HG02571 (cell line): ENCODE measurements around the gene TNS3.

Experiments used
- ATAC-seq: cut with Tn5 transposase; IDR thresholded peaks from one replicate; pipeline ENCODE4 v1.9.1; 2021; ENCODE audit warnings: mild to moderate bottlenecking, moderate library complexity; ENCODE audit not compliant: unreplicated experiment

The TNS3 gene

GRCh38 chr7:47393406-47393805 lies 188.5 kb downstream of the TNS3 start:
- ATAC-seq: no peak

DNA sequence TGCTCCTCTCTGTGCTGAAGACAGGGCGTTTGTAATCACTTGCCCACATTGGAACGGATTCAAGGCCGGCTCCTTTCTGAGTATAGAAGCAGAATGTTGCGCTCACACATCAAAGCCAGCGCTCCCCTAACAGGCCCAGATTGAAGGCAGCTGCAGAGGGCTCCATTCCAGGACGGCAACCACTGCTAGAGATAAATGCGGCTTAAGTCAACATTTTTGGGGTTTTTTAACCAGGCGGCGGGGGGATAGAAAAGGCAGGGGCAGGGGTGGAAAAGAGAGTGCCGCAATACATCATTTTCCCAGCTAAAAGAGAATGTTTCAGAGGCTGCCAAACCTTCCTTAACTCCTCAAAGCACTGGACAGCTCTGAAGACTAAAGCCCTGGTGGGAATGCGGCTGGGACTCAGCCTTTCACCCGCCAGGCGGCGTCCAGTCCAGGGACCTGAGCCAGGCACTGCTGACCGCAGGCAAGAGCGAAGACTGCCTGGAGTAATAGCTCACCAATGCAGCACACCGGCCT lies 189.6 kb downstream of the TNS3 start:
- ATAC-seq: no peak

DNA sequence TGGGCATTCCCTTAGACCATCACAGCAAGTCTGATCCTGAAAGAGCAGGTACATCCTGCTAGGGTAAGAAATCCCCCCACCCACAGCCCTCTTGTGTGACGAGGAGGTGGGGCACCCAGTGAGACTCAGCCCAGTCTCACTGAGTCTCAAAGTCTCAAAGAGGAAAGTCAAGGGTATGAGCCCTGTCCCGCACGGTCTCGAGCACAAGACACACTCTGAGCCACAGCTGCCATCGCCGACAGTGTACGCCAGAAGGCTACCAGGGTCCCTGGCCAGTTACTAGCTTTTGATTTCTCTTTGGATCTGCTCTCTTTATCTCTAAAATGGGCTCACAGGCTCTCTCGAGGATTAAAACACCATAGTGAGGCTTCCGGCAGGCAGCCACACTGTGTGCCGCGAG lies 190.2 kb downstream of the TNS3 start:
- ATAC-seq: no peak

- ATAC-seq: no peak
Observed at GRCh38 chr7:47390914-47391313, 191.0 kb downstream of the TNS3 start.

- ATAC-seq: no peak
Observed at GRCh38 chr7:47389923-47390630, 191.8 kb downstream of the TNS3 start.

- no peak for ATAC-seq
Observed at GRCh38 chr7:47389171-47389922, 192.6 kb downstream of the TNS3 start.

DNA sequence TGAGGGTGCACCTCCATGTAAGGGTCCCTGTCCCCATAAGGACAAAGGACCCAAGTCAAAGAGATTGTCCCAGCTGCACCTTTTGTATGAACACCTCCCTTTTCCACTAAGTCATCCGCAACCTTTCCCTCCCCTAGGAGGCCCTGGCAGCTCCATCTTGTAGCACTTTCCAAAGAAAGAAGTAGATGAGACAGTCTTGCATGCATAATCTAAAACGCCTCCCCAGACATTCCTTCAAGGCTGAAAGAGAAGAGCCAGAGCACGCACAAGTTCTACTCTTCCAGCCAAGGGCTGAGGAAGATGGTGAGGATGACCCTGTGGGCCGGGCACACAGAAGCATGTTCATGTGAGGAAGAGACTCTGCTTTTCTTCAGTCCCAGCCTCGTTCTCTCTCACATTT lies 194.4 kb downstream of the TNS3 start:
- no peak for ATAC-seq

GRCh38 chr7:47386273-47386835 lies 195.6 kb downstream of the TNS3 start:
- no peak for ATAC-seq

DNA sequence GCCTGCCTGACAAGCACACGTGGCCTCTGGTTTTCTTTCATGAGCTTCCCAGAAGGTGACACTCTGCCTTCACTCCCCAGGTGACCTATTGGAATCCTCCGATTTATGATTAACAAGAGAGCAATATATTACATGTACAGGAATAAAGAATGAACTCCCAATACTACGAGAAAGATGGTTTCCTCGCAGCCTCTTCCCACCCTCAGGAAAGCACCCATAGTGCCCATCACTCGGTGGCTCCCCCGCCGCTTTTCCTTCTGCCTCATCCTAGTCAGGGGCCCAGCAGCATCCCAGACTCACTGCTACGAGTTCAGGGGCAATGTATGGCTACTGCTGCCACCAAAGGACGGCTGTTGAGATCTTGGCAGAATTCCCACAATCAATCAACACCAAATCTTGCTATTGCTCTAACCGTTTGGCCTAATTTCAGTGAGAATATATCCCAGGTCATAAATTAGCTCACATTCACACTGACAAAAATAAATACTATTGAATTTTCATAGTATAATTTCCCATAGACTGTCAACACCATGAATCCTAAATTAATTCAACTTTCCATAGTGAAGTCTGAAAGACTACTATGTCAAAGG lies 196.3 kb downstream of the TNS3 start:
- no peak for ATAC-seq

- no peak for ATAC-seq
Observed at GRCh38 chr7:47384755-47385535, 197.0 kb downstream of the TNS3 start.

DNA sequence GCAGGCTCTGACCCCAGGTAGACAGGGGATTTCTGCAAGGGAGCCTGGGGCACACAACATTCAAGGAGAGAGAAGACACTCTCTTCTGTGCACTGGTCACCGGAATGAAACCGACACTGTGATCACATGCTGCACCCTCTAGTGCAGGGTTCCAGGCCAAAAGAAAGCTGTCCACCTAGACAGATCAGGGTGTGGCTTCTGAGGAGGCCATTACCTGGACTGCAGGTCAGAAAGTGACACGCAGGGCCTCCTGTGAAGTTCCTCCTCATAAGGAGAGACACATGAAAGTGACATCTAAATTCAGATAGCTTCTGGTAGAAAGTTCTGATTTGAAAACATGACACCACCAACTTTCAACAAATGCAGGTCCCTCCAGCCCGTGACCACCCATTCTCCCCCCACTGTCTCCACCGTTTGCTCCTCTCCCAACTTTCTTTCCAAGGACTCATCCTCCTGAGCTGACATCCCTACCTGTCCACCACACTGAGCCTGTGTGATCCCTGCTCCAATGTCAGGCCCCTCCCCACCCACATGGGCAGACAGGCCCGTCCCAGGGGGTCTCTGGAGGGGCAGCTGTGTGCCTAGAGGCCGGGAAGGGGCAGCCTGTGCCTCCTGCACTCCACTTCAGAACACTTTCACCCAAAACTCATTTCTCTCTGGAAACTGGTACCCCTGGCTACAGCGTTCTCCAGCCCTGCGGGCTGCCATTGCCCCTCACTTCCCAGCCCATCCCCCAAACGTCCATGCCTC lies 198.0 kb downstream of the TNS3 start:
- ATAC-seq: no peak

DNA sequence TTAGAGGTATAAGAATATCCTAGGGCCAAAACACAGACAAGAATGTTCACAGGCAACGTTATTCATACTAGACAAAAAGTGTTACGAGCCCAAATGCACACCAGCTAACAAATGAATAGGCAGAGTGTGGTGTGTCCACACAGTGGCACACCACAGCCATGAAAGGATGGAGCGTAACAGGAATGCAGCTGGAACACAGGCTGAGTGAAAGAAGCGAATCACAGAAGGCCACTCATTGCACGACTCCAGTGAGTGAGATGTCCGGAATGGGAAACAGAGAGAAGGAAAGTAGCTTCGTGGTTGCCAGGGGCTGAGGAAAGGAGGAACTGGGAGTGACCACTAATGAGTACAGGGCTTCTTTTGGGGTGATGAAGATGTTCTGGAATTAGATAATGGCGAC lies 198.8 kb downstream of the TNS3 start:
- no peak for ATAC-seq

DNA sequence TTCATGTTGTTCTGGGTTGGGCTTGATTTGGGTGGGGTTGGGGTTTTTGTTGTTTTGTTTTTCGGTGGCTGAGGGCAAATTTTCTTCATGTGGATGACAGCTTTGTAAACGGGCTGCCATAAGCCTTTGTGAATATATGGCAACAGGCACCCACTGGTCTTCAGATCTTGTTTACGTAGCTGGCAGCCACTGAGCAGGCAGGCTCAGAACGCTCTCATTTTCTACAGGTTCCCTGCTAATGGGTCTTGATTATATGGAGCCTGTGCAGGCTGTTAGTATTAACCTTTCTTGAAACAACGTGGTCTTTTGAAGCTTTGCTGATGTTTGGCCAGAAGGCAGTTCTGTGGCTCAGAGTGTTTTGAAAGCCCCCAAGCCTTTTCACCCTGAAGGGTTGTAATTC lies 199.7 kb downstream of the TNS3 start:
- no peak for ATAC-seq

- no peak for ATAC-seq
Observed at GRCh38 chr7:47381134-47381495, 200.8 kb downstream of the TNS3 start.

DNA sequence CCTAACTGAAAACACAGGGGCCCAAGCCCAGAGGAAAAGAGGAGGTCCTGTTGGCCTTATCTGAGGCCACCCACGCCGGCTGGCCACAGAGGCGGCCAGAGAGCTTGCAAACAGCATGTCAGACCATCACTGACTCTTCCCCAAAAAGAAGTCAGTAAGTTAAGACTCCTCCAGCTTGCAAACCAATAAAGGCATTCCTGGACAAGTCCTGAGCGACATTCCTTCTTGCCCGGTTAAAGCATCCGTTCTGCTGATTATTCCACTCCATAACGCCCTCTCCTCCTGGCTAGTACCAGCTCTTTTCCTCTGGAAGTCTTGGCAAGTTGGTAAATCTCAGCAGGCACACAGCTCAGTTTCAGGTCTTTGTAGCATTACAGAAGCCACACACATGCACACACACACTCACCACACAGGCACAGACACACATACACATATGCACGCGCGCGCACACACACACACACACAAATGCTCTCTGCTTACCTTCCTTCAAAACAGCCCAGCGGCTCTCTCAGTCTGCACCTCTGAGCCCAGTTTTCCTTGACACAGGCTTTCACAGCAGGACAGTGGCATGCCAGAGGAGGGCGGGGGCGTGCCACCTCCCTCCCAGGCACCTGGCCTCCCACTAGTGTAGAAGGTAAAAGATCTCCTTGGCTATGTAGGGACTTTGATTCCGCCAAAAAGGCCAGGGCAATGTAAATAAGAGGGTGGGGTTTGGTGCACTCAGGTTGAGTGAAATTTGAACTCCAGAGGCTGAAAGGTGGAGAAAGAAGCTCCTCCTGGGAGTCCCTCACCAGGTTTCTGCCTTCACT lies 201.4 kb downstream of the TNS3 start:
- ATAC-seq: no peak

DNA sequence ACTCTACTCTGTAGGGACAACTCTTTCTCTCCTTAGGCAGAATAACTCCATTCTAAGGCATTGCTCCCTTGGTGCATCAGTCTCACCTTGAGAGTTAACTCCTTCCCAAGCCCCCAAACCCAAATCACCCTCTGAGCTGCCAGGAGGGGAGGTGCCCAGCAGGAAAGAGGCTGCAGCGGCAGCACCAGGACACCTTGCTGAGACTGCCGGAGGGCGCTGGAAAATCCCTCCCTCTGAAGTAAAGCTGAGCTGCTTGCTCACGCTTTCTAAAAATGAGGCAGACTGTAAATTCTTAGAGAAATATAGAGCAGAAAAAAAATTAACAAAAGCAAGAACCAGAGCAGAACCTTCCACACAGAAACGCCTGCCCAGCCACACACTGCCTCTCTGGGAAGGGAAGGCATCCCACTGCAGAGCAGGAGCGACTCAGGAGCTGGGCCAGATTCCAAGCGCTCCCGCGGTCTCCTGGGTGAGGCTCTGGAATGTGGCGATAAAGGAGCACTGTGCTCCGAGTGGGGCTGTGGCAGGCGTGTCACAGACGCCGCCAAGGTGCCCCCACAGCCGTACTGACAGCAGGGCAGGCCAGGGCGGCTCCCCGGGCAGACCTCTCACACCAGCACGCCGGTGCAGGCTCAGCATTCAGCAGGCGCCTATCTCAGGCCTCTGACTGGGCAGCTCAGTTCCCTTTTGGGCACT lies 202.1 kb downstream of the TNS3 start:
- no peak for ATAC-seq

DNA sequence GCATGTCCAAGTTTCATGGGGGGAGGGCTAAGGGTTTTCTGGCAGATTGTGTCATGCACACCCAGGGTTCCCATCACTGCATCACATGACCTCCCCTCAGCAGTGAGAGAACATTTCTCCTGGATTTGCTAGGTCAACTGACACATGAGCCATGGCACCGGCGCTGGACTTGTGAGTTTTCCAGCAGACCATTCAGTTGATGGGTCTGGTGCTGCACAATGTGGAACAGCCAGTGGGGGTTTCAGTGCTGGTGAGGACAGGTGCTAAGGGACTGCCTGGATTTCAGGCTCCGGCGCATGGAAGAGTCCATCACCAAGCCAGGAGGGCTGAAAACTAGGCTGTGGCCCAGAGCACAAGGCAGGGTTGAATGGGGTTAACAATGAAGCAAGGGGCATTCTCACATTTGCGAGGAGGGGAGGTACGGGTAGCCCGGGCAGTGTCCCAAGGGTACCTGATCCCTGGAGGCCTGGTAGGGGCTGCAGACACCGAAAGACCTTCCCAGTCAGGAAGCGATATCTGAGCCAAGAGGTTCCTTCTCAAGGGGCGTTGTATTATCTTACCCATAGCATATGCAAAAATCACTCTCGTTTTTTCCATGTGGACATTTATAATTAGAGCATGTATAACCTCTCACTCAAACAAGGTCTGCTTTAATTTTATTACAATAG lies 203.0 kb downstream of the TNS3 start:
- ATAC-seq: no peak

DNA sequence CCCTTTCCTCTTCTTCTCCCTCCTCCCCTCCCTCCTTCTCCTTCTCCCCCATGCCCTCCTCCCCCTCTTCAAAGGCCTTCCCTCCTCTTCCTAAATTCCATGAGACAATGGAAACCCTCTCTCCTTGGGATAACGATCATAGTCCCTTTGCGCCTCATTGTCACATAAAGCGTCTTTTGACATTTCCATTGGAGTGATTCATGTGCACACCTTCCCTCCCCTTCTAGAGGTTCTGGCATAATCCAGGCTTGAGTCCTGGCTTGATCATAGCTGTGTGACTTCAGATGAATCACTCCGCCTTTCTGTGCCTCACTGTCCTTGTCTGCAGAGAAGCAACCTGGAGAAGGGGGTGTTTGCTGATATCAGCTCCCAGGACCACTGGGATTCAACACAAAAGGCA lies 204.2 kb downstream of the TNS3 start:
- ATAC-seq: no peak
